Hepatocyte (in vitro differentiated cells): ENCODE measurements around the gene SEMA5B. TPM values are rescaled to one million over a fixed set of nuclear protein-coding genes. Genes with fewer than 3 reads are reported as not detected.

Source experiments
- DNase-seq: peaks from one replicate; pipeline ENCODE4 v3.0.0-alpha.2; 2016; ENCODE audit warnings: low spot score
- H2AFZ ChIP-seq: fragments of 200-600 bp; sonication (generic); 2 replicates; pipeline ENCODE4 v1.6.0; 2016; ENCODE audit warnings: antibody characterized with exemption, mild to moderate bottlenecking
- H3K27ac ChIP-seq: fragments of 200-600 bp; sonication (generic); 2 replicates; pipeline ENCODE4 v1.5.1; 2016; ENCODE audit warnings: mild to moderate bottlenecking
- H3K27me3 ChIP-seq: fragments of 200-600 bp; sonication (generic); 2 replicates; pipeline ENCODE4 v1.6.1; 2016
- H3K36me3 ChIP-seq: fragments of 200-600 bp; sonication (generic); replicated peaks from 2 replicates; pipeline ENCODE4 v1.5.1; 2016; ENCODE audit warnings: low read depth; ENCODE audit not compliant: insufficient read depth
- H3K4me1 ChIP-seq: fragments of 200-600 bp; sonication (generic); 2 replicates; pipeline ENCODE4 v1.5.1; 2016; ENCODE audit warnings: mild to moderate bottlenecking, moderate library complexity; ENCODE audit not compliant: insufficient read depth
- H3K4me2 ChIP-seq: fragments of 200-600 bp; sonication (generic); 2 replicates; pipeline ENCODE4 v1.6.0; 2016
- H3K4me3 ChIP-seq: fragments of 200-600 bp; sonication (generic); 2 replicates; pipeline ENCODE4 v1.5.1; 2016; ENCODE audit warnings: mild to moderate bottlenecking
- H3K79me2 ChIP-seq: fragments of 200-600 bp; sonication (generic); 2 replicates; pipeline ENCODE4 v1.6.0; 2017; ENCODE audit warnings: mild to moderate bottlenecking
- H3K9me2 ChIP-seq: fragments of 200-600 bp; sonication (generic); replicated peaks from 2 replicates; pipeline ENCODE4 v1.6.0; 2017; ENCODE audit warnings: mild to moderate bottlenecking; ENCODE audit not compliant: insufficient read depth
- H3K9me3 ChIP-seq: fragments of 200-600 bp; sonication (generic); 2 replicates; pipeline ENCODE4 v1.5.1; 2016; ENCODE audit warnings: low read depth, mild to moderate bottlenecking
- H4K20me1 ChIP-seq: fragments of 200-600 bp; sonication (generic); 2 replicates; pipeline ENCODE4 v1.6.0; 2016; ENCODE audit warnings: mild to moderate bottlenecking; ENCODE audit not compliant: insufficient read depth, poor library complexity, severe bottlenecking
- EZH2 ChIP-seq: fragments of 200-600 bp; sonication (generic); IDR thresholded peaks from 2 replicates; pipeline ENCODE4 v1.6.1; 2016; ENCODE audit warnings: antibody characterized with exemption, mild to moderate bottlenecking, borderline replicate concordance
- EZH2phosphoT487 ChIP-seq: fragments of 200-600 bp; sonication (generic); IDR thresholded peaks from one replicate; pipeline ENCODE4 v1.6.1; 2018; ENCODE audit warnings: antibody characterized with exemption, mild to moderate bottlenecking, low read depth, moderate library complexity; ENCODE audit not compliant: unreplicated experiment, severe bottlenecking
- WGBS: methylation state at CpG from one replicate; pipeline ENCODE4 v1.1.6; 2016; ENCODE audit warnings: low lambda C conversion rate; ENCODE audit errors: missing lambda C conversion rate; 5-methylcytosine and 5-hydroxymethylcytosine counted together
- polyA plus RNA-seq: library from polyadenylated mRNA; unstranded; fragments of >200 nt; fragmentation: Nextera tagmentation; extraction: Ambion mirVana; gene quantifications from 2 replicates; pipeline ENCODE4 v1.2.1, GENCODE V29; 2016
- total RNA-seq: library from RNA; depleted of rRNA; stranded (reverse); fragments of >200 nt; gene quantifications from 2 replicates; pipeline ENCODE4 v1.2.3, GENCODE V29; 2014
- TF ChIP-seq, protein P1 (sequence below): fragments of 200-600 bp; sonication (generic); IDR thresholded peaks from 2 replicates; pipeline ENCODE4 v1.5.1; 2016; ENCODE audit warnings: antibody characterized with exemption, mild to moderate bottlenecking; ENCODE audit not compliant: poor library complexity

SEMA5B gene
- total and polyA plus RNA-seq, 2 experiments from 2014 or later = 1.4 to 4.2 TPM

DNA sequence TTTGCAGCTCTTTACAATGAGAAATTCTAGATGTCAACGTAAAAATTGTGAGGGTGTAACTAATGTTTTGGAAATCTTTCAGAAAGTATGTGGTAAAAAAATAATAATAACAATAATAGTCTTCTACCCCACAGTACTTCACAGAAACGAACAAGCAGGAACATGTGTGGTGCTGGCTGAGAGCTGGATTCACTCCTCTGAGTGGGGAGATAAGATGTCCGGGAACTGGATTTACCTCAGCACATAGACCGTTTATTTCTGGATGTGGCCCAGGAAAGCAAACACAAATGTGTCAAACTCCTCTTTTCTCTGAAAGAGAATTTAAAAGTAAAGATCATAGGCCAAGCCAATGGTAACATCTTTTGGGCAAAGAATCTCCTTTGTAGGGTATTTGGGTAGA, 129.3 kb downstream of the SEMA5B start:
- H4K20me1 ChIP-seq = no peaks in the 10 kb centered on the region
- no peak overlapping the region for H2AFZ ChIP-seq
- no peaks in the 10 kb centered on the region for H3K36me3 ChIP-seq
- no peak overlapping the region for H3K4me2 ChIP-seq
- H3K4me3 ChIP-seq = no peak overlapping the region
- no peaks in the 10 kb centered on the region for H3K79me2 ChIP-seq
- WGBS = 71% methylated on average over 4 of the region's 4 CpGs
- TF ChIP-seq EZH2phosphoT487 (no peak), EZH2 (no peak)
- TF ChIP-seq, protein P1, sequence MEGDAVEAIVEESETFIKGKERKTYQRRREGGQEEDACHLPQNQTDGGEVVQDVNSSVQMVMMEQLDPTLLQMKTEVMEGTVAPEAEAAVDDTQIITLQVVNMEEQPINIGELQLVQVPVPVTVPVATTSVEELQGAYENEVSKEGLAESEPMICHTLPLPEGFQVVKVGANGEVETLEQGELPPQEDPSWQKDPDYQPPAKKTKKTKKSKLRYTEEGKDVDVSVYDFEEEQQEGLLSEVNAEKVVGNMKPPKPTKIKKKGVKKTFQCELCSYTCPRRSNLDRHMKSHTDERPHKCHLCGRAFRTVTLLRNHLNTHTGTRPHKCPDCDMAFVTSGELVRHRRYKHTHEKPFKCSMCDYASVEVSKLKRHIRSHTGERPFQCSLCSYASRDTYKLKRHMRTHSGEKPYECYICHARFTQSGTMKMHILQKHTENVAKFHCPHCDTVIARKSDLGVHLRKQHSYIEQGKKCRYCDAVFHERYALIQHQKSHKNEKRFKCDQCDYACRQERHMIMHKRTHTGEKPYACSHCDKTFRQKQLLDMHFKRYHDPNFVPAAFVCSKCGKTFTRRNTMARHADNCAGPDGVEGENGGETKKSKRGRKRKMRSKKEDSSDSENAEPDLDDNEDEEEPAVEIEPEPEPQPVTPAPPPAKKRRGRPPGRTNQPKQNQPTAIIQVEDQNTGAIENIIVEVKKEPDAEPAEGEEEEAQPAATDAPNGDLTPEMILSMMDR = no peak
- DNase-seq = no peak
- H3K9me3 ChIP-seq = no peaks in the 10 kb centered on the region
- no peak overlapping the region for H3K27ac ChIP-seq
- no peaks in the 10 kb centered on the region for H3K9me2 ChIP-seq
- no peaks in the 10 kb centered on the region for H3K27me3 ChIP-seq
- peaks cover 4% of the 10 kb centered on the region for H3K4me1 ChIP-seq

DNA sequence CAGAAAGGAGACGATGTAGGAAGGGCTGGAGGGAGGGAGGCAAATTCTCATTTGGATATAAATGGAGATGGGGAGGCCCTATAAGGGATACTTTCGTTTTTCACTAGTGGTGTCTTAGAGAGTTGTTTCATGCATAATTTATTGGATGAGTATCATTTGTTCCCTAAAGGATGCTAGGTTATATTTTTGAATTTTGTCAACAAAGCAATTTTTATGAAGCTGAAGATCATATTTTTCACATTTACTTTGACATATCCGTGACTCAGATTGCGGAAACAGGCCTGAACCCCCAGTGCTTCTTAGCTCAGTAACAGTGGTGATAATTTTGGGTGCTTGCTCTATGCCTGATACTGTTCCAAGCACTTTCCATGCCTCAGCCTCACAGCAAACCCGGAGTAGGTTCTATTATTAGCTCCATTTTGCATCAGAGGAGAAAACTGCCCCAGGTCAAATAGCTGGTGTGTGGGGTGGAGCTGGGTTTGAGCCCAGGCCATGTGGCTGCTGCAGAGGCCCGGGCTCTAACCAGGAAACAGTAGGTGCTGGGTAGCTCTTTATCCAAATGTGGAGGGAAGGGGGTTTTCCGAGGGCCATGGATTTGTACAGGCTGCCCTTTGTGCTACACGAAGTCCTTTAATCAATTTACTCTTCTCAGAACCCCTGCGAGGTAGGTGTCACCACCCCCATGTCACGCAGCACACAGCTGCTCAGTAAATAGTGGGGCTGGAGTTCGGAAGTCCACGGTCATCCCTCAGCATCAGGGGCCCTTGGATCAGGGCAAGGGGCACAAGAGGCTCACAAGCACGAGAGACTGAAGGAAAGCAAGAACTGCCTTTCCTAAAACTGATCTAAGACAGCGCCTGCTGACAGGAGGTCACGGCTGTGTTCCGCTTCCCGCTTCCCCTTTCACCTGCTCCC, 133.6 kb downstream of the SEMA5B start:
- no peak overlapping the region for H3K4me2 ChIP-seq
- H3K27ac ChIP-seq = peak overlapping the region; percentile 25
- peaks cover 4% of the 10 kb centered on the region for H3K4me1 ChIP-seq
- H3K9me2 ChIP-seq = no peaks in the 10 kb centered on the region
- no peaks in the 10 kb centered on the region for H4K20me1 ChIP-seq
- H3K36me3 ChIP-seq = no peaks in the 10 kb centered on the region
- H3K79me2 ChIP-seq = no peaks in the 10 kb centered on the region
- TF ChIP-seq EZH2 (no peak), EZH2phosphoT487 (no peak)
- TF ChIP-seq, protein P1 = no peak
- H3K4me3 ChIP-seq = no peak overlapping the region
- H2AFZ ChIP-seq = no peak overlapping the region
- 59% methylated on average over 17 of the region's 17 CpGs for WGBS
- H3K27me3 ChIP-seq = no peaks in the 10 kb centered on the region
- H3K9me3 ChIP-seq = no peaks in the 10 kb centered on the region
- DNase-seq = peak; percentile 40

DNA sequence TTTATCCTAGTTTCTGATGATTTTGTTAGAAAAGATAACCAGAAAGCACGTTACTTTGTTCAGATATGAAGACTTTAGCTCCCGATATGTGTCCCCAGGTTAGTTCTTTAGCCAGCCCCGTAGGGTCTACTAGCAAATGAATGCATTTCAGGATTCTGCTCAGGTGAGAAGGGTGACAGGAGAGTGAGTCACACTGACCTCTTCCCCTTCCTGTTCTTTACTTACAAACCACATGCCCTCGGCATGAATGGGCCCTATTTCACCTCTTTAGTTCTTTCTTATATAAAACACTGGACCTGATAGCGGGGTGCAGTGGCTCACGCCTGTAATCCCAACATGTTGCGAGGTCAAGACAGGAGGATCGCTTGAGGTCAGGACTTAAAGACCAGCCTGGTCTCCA, 134.3 kb downstream of the SEMA5B start:
- H3K4me2 ChIP-seq = no peak overlapping the region
- TF ChIP-seq EZH2phosphoT487 (no peak), EZH2 (no peak)
- TF ChIP-seq, protein P1 = no peak
- H4K20me1 ChIP-seq = no peaks in the 10 kb centered on the region
- no peak overlapping the region for H2AFZ ChIP-seq
- no peaks in the 10 kb centered on the region for H3K9me2 ChIP-seq
- H3K27me3 ChIP-seq = no peaks in the 10 kb centered on the region
- no peaks in the 10 kb centered on the region for H3K9me3 ChIP-seq
- no peaks in the 10 kb centered on the region for H3K79me2 ChIP-seq
- H3K36me3 ChIP-seq = no peaks in the 10 kb centered on the region
- H3K27ac ChIP-seq = peak overlapping the region; percentile 25
- peaks cover 4% of the 10 kb centered on the region for H3K4me1 ChIP-seq
- no peak for DNase-seq
- H3K4me3 ChIP-seq = no peak overlapping the region
- 82% methylated on average over 8 of the region's 8 CpGs for WGBS
